HG02852 (cell line): ENCODE data around the gene DISP3.

ENCODE experiments used
- ATAC-seq: cut with Tn5 transposase; IDR thresholded peaks from one replicate; pipeline ENCODE4 v1.9.1; 2021; ENCODE audit warnings: mild to moderate bottlenecking, moderate library complexity; ENCODE audit not compliant: unreplicated experiment

DISP3 gene

DNA sequence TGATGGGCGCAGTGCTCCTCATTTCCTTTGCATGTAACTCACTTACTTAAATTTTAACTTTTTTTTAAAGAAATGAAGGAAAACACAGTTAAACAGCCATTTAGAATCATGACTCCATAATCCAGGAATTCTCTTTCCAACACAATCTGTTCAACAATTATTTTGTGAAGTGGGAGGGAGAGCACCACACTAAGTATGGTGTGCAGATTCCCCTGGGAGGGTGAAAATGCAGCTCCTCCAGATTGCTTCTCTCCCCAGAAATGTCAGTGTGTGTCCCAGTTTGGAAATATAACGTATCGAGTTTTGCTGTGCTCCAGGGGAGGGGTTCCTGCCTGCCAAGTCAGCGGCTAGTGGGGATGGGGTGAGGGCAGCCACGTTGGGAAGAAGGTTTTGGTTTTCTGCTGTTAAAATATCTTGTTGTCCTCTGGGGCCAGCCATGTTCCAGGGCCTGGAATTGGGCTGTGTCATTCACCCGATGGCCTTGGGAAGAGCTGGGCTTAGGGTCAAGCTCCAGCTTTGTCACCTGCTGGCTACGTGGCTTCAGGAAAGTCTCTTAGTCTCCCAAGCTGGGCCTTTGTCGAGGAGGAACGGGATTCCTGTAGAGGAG, 17.3 kb upstream of the DISP3 start:
- ATAC-seq = no peak

DNA sequence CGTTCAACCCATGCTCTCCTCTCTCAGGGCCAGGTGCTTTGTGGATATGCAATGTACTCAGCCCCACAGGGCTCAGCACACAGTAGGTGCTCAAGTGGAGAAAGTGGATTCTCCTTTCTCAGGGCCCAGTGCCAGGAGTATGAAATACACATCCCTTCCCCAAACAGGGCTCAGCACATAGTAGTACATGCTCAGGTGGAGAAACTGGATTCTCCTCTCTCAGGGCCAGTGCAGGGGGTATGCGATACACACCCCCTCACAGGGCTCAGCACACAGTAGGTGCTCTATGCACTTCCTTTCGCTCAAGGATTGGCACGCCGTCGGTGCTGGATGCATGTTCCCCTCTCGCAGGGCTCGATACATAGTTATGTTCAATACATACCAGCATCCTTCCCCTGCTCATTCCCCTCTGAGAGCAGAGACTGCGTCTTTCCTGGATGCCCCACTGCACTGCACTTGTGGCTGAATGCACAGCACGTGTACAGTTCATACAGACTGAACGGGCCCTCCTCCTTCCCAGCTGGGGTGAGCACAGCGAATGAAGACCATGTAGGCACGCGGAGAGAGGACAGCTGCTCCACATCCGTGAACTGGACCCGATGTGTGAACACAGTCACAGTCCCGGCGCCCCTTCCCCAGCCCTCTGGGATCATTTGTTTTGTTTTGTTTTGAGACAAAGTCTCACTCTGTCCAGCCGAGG, 16.6 kb upstream of the DISP3 start:
- ATAC-seq = no peak

DNA sequence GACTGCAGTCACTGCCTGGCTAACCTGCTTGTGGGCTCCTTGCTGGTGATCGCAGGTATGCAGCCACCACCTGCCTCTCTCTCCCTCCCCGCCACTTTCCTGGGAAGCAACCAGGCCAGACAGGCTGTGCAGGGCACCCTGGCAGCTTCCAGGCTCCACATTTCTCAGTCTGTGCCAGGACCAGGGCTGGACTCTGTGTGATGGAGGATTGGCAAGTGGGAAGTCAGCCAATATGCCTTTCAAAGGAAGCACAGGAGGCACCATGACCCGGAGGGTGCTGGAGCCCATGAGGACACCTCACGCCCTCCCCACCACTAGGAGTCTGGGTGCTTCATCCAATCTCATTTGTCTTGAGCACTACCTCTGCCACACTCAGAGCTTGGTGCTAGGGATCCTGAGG, 15.8 kb upstream of the DISP3 start:
- ATAC-seq = no peak

DNA sequence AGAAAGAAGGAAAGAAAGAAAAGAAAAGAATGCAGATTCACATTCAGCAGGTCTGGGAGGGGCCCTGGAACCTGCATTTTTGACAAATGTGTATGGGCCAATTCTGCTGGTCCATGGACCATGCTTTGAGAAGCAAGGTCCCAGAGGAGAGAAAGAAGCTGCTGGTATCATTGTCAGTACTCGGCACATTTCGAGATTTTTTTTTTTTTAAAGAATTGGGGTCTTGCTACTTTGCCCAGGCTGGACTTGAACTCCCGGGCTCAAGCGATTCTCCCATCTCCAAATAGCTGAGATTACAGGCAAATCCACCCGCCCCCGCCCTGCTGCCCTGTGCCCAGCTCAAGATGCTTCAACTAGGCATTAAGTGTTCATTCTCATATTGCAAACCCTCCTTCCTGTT, 13.6 kb upstream of the DISP3 start:
- no peak for ATAC-seq

DNA sequence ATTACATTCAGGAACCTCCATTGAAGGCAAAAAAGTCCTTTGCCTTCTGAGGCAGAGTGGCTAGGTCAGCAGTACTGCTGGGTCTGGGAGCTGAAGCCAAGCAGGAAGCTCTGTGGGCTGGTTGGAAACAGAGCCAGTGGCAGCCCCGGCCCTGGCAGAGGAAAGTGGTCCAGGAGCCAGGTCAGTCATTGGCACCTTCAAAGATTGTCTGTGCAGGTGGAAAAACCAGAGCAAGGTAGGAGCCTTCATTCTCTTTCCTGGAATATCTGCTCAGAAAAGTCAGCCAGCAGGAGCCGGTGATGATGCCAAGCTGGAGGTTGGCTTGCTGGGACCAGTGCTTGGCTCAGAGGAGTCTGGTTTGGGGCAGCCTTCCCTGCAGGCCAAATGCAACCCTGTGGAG, 12.5 kb upstream of the DISP3 start:
- ATAC-seq = no peak

DNA sequence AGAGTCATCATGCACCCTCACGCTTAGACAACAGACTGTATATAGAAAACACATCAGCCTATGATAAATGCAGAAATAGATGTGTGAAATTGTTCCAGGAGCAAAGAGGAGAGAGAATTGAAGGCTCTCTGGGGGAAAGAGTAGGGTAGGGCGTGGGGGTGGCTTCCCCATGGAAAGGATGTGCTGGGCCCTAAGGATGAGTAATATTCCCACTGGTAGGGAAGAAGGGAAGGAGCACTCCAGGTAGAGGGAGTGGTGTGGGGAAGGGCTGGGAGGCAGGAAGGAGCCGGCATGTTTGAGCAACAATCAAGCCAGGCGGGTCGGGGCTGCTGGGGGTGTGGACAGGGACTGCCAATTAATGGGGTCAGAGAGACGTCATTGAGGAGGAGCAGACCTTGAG, 10.1 kb upstream of the DISP3 start:
- ATAC-seq = no peak

DNA sequence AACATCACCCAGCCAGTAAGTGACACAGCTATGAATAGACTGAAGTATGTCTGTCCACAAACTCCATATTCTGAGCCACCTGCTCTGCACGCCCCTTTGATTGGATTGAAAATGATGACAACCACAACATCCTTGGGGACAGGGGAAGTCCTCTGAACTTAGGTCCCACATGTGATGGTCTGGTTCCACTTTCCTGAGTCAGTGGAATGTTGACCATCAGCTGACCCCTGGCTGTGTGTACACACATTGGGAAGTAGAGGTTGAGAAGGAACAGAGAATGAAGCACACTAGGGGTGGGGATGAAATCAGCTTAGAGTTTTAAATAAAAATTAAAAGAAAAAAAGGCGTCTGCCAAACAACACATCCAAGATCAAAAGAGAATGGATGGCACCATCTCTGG, 8.0 kb upstream of the DISP3 start:
- no peak for ATAC-seq

DNA sequence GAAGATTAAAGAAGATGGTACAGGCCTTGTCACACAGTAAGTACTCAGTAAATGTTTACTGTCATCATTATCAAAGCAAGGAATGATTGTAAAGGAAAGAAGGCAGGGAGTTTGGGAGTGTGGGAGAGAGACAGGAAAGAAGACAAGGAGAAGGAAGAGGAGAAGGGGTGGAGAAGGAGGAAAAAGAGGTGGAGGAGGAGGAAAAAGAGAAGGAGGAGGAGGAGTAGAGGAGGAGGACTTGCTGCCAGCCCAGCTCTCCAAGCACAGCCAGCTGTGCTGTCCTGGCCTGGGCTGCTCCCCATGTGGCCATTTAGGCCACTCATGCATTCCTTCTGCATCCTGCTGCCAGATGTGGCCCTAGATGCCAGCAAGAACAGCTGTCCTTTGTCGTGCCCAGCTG, 7.5 kb upstream of the DISP3 start:
- ATAC-seq = no peak

DNA sequence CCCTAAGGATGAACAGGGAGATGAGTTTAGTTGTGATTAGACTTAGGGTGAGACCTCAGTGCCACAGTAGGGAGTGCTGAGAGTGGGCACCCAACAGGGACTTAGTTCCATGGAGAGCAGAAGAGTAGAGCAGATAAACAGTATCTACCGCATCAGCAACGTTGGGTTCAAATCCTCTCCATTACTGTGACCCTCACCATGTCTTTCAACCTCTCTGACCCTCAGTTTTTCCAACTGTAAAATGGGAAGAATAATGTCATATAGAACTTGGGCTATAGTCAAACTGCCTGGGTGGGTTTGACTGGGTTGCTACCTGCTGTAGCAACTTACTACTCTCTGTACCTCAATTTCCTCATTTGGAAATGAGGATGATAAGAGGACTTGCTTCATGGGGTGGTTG, 6.7 kb upstream of the DISP3 start:
- ATAC-seq = no peak

DNA sequence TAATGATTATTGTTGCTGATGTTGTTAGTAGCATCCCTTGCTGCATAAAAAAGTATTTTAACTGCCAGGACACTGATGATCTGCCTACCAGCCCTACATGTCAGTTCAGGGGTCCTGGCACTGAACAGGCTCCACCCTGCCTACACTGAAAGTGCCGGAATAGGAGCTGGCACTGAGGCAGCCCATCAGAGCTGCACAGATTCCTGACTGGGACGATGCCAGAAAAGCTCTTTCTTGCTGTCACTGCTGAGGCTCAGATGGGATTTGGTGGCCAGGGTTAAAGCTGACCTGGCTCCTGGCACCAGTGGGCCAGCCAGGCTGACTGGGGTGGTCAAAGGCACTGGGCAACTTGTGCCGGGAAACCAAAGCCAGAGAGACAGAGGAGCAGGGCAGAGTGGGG, 6.2 kb upstream of the DISP3 start:
- ATAC-seq = no peak

DNA sequence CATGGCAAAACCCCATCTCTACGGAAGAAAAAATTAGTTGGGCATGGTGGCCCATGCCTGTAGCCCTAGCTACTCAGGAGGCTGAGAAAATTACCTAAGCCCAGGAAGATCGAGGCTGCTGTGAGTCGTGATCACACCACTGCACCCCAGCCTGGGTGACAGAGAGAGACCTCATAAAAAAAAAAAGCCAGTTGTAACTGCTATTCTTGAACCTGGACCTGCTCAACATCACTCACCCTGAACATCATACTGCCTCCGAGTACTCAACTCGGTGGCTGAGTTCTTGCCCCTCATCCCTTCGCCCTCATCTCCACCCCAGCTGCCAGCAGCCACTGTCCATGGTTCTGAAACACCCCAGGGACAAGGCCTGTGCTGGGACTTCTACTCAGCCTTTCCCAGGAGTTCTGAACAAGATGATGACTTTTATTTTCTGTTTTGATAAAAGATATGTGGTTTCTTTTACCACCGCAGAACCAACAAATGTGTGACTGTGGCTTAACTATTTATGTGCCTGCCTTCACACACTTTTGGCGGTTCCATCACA, 5.4 kb upstream of the DISP3 start:
- ATAC-seq = no peak

DNA sequence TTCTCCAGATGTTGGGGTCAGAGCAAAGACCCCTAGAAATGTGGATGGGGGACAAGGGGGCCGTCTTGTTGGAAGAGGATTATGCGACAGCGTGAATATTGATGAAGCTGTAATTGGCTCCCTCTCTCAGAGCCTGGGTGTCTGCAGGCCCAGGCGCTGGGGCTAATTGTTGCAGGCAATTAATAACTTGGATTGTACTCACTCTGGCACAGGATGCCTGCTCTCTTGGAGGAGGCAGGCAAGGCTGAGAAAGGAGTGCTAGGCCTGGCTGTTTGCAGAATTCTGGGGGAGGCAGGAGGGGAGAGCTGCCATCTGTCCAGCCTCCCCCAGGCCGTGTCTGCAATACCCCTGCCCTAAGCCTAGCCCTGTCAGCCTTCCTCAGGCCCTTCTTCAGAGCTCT, 4.1 kb upstream of the DISP3 start:
- no peak for ATAC-seq

DNA sequence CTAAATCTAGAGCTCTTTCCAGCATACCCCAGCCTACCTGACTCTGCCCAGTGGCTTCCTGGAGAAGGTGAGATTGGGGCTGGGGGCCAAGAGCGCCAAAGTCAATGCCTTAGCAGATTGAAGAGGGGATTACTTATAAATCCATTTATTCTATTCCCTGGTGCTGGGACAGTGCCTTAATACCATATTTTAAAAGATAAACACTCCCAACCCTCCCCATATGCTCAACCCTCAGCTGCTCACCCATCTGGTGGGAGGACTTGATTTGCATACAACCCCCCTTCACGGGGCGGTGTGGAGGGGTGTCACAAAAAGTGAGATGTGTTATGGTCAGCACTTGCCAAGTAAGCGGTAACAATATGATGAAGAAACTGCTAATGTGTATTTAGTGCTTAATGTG, 3.2 kb upstream of the DISP3 start:
- no peak for ATAC-seq

DNA sequence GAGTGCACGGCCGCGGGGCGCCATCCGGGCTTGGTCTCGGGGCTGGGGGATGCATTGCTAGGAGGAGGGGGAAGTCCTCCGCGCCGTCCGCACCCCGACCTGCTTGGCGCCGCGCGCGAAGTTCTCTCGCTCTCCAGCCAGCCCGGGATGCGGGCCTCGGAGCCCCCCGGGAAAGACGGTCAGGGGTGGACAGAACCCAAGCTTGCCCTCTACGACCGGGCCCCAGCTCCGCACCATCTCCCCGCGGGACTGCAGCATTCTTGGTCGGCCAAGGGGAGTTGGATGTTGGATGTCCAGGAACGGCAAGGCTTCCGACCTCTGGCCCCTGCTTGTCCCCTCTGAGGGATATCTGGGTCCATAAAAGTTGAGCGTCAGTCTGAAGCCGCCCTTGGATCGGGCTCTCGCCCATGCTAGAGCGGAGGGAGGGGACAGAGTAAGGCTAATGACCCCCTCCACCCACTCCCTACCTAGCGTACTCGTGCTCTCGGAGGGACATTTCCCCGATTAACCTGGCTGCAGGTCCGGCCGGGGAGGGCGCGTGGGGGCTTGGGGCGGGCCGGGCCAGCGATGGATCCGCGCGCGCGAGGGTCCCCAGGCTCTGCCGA, 522 bp downstream of the DISP3 start:
- no peak for ATAC-seq

DNA sequence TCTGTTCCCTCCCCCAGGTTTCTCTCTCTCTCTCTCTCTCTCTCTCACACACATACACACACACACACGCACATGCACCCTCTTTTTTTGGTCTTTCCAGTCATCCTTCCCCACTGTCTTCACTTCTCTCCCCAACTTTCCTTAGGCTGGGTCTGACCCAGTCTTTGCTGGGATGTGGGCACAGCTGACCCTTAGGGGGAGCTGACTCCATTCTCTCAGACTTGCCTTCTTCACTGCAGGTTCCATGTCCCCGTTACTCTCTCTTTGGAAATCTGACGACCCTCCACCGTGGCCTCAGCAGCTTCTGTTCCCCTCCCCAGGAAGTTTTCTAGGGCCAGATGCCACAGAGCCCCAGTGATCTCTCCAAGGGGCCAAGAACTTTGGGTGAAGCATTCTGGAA, 2.1 kb downstream of the DISP3 start:
- ATAC-seq = no peak

DNA sequence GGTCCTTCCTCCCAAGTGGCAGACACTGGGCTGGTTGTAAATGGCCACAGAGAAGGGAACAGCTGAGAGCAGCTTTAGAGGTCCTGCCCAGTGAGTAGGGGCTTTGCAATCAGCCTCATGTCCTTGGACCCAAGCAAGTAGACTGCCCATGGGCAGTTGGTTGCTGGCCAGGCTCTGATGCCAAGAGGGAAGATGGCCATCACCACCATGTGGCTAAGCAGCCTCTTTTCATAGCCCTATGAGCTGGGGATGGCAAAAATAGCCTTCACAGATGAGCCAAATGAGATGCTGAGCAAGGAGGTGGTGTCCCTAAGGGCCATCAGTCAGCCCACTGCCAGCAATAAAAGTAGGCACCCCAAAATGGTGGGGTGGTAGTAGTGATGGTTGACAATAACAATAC, 3.2 kb downstream of the DISP3 start:
- ATAC-seq = no peak

DNA sequence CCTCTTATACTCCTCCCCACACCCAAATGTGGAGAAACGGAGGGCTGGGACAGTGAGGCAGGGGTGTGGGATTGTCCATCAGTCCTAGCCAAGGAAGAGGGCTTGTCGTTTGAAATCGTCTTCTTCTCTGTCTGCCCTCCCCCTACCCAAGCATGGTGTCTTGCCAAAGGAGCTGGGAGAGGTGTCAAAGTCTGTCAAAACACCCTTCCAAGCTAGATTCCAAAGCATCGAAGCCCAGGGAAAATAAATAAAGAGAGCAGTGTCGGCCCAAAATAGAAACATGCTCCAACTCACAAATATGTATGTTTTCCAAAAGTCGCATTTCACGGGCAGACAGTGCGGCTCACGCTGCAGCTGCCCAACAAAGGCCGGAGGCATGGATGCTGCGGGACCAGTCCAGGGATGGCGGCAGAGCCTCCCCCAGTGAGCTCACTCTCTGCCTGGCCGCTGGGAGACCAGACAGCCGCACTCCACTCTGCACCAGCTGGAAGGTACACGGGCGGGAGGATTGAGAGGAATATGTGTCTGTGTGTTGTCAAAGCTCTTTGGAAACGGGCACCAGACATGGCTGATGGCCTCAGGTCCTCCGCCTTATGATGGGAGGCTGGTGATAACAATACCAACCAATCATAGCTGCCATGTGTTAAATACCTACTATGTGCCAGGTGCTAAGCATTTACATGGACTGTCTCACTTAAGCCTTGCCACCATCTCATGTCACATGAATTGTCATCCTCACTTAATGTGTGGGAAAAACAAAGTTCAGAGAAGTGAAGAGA, 3.9 kb downstream of the DISP3 start:
- no peak for ATAC-seq

DNA sequence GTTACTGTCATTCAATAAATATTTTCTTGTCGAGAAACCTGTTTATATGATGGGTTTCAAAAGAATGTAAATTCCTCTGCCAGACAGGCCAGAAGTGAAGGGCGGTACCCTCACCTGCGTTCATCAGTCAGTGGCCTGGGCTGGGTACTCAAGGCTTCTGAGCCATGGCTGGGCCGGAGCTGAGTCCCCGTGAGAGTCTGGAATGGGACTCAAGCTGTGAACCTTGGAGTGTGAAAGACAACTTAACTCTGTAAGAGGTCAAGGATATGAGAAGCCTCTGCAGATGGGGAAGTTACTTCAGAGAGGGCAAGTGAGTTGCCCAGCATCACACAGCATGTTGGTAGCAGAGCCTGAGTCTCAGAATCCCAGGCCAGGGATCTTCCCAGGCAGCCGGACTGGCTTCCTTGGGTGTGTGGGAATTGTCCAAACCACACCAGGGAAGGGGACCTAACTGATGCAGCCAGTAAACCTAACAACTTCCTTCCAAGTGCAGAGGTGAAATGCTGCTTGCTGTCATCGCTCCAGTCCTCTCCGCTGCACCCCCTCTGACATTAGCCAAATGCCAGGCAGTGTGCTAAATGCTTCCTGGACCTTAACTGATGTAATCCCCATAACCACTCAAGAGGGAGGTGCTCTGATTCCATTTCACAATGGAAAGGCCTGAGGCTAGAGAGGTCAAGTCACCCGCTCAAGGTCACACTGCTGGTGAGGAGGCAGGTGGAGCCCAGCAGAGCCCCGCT, 4.8 kb downstream of the DISP3 start:
- no peak for ATAC-seq

DNA sequence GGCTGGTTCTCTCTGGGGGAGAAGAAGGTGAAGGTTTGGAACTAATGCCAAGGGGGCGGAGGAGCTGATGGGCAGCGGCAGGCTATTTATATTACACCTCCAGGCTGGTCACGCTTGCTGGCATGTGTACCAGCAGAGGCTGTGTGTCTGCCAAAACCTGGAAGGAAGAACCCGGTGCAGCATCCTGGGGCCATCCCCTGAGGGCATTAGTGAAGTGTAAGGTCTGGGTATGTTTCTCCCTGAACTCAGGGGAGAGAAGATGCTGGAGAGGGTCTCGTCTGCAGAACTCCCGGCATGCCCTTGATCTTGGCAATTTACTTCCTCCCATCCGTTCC, 5.3 kb downstream of the DISP3 start:
- no peak for ATAC-seq

DNA sequence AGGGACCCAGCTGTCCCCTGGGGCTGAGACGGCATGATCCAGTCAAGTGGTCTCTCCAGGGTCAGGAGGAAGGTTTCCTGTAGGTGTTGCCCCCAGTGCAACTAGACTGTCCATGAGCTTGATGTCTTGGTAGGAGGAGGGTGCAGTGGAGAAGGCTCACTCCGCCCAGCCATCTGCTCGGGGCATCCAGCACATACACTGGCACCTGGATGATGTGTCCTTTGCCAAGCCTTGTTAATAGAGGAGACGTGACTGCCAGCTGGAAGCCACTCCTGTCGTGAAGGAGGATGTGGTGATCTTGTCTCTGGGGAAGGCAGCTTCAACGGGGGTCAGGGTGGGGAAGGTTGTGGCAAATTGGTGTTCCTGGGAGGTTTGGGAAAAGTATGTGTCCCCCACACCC, 6.2 kb downstream of the DISP3 start:
- ATAC-seq = no peak
